Right forelimb (tissue), 1 donor: ENCODE measurements around the gene PPP1R15A.
"Not testable (repeated sequence)": the region's sequence is repeated elsewhere in the genome, so short reads cannot be mapped to it uniquely, and the experiment has no call there.

Experiments
- DNase-seq: peaks from one replicate; pipeline ENCODE4 v3.0.0-alpha.2; 2018

PPP1R15A gene

DNA sequence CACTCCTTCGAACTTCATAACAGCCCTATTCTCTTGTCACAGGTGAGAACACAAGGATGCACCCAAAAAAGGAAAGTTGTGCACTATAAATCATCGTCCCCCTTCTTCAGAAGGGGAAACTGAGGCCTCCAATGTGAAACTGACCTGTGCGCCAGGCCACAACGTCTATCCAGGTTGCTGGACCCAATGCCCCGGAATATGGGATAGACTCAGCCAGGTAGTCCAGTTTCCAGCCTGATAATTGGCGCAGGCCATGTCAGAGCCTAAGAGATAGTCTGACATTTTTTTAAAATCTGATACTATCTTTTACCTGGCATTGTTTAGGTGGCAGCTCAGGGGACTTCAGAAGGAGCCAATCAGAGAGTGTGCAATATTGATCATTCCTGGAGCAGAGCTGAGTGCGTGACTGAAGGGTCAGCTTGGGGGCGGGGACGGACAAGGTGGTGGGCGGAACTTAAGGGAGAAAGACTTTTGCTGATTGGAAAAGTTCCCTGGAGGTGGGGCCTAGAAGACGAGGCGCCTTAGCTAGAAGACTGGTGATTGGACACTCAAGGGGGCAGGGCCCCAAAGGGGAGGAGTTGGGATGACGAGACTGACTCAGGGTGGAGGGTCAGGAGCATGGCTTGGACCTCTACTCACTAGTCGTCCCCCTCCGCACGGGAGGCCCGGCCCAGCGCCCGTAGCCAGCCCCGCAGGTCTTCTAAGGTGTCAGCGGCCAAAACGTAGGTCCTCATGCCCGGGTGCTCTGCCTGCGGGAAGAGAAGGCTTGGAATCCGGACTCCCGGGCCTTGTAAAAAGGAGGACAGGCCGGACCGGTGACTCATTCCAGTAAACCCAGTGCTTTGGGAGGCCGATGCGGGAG, 12.3 kb upstream of the PPP1R15A start:
- DNase-seq: no peak

DNA sequence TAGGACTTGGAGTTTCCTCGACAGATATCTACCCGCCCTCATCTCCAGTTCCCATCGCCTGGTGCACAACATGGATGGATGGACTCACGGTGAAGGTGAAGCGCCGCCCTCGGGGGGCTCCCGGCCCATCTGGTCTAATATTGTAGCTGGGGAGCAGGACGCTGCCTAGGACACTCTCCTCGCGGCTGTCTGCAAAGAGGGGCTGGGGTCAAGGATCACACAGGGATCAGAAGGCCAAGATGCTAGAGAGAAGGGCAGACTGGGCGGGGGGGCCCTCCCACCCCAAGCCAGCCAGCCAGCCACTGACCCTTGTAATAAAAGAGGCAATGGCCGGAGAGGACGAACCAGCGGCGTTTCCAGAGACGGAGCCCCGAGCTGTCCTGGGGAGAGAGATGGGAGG, 10.9 kb upstream of the PPP1R15A start:
- DNase-seq: no peak

DNA sequence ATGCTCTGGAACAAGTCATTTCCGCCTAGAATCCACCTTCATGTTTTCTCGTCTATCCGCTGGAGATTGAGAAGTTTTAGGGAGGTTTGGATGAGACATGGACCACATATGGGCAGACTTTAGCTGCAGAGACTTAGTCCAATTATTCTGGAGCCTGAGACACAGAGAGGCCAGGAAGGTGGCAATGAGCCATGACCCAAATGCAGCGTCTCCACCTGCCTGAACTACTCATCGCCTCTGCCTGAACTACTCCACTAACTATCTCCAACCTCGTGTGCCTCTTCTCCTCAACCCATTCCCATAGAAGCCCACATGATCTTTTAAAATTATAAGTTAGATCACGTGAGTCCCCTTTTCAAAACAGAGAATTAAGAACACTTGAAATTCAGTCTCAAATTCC, 9.4 kb upstream of the PPP1R15A start:
- DNase-seq: no peak

DNA sequence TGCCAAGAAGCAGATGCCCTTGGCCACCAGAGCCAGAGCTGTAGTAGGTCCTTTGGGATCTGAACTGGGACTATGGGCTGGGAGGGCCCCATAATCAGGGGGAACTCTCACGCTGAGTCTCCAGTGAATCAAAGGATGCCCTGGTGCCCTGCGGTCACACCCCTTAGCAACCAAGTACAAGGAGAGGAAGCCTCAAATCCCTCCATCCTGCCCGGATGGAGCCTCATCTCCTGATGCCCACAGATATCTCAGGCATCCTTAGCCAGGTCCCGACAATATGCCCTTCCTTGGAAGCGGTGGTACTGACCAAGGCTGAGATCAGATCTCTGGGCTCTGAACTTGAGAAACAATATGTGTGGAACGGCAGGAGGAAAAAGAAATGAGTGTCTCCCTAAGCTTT, 5.5 kb upstream of the PPP1R15A start:
- DNase-seq: no peak

DNA sequence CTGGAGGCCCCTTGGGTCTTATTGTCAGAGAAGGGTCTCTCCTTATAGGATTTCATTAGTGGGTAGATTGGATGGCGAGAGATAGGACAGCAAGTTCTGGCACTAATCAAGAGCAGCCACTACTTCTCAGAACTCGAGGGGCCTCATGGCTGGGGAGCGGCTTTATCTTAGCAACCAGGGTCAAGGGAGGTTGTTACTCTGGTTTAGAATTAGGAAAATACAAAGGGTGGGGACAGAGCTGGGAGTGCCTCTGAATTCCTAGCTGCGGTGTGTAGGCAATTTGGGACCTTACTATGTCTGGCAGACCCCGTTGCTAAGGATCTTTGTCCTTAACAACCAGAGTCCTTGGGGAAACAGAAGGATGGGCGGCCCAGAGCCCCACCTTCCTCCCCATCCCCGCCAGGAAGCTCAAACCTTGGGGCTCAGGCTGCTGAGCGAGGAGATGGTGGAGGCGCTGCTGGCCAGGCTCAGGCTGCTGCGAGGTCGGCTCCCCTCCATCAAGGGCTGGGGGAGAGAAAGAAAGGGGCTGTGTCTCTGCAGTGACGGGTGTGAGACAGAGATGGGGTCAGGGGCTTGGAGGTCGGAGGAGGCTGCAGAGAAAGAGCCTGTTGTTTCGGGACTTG, 5.0 kb upstream of the PPP1R15A start:
- peak; percentile 58 for DNase-seq

DNA sequence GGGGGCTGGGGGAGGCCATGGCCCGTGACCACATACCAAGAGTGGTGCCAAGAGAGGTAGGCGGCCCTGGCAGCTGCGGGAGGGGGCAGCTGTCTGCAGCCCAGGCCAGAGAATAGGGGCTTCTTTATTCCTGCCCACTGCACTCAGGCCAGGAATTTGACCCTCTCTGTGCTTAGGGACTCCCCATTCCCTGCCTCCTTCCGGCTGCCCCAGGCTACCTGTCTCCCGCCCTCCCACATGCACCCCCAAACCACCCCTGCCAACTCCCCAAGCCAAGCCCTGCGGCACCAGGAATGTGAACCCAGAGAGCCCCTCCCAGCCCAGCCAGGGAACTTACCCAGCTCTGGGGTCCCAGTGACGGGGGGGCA, 4.5 kb upstream of the PPP1R15A start:
- no peak for DNase-seq

DNA sequence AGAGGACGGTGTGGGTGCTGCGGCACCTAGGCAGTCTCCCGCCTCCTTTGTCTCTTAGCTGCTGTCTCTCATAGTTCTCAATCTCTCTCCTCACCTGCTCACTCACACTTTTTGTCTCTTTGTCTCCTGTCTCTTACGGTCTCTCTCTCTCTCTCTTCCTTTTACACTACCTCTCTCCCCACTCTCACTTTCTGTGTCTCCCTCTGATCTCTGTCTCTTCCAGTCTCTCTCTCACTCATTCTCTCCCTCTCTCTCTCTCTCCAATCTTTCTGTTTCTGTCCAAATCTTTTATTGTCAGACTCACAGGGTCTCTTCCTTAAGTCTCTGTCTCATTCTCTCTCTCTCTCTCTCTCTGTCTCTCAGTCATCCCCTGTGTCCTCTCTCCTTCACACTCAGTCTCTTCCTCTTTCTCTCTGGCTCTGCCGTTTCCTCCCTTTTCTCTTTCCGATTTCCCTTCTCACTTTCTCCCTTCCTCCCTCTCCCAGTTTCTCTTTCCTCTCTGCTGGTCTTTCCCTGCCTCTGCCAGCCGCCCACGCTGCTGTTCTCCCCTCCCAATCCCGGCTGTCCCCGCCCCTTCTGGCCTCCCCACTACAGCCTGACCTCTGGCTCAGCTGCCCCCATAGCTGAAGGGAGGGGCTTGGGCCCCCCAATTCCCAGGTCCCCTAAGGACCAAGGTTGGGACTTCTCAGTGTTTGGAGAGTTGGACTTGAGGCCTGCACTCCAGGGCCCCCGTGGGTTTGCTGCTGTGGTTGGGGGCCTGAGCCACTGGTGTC, 3.9 kb upstream of the PPP1R15A start, which contains the start of gene PLEKHA4:
PLEKHA4 (minus strand) TSS at position 504 of the 773 bp plus-strand sequence. CDS start 997 bp downstream, outside the sequence.
- peak; percentile 83 for DNase-seq

DNA sequence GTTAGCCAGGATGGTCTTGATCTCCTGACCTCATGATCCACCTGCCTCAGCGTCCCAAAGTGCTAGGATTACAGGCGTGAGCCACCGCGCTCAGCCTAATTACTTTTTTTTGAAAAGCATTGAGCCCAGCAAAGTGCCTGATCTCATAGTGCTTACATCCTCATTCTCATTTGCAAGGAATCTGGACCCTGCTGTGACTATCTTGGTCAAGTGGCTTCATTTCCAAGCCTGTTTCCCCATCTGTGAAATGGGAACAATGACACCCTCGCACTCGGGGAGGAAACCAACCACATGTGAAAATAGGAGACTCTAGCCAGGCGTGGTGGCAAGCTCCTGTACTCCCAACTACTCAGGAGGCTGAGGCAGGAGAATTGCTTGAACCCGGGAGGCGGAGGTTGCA, 2.2 kb upstream of the PPP1R15A start:
- DNase-seq: no peak

DNA sequence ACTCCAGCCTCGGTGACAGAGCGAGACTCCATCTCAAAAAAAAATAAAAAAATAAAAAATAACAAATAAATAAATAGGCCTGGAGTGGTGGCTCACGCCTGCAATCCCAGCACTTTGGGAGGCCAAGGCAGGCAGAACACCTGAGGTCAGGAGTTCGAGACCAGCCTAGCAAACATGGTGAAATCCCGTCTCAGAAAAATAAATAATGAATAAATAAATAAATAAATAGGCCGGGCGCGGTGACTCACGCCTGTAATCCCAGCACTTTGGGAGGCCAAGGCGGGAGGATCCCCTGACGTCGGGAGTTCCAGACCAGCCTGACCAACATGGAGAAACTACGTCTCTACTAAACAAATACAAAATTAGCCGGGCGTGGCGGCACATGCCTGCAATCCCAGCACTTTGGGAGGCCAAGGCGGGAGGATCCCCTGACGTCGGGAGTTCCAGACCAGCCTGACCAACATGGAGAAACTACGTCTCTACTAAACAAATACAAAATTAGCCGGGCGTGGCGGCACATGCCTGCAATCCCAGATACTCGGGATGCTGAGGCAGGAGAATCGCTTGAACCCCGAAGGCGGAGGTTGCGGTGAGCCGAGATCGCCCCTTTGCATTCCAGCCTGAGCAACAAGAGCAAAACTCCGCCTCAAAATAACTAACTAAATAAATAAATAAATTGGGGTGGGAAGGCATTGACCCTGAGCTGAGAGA, 595 bp upstream of the PPP1R15A start:
- not testable (repeated sequence) for DNase-seq

DNA sequence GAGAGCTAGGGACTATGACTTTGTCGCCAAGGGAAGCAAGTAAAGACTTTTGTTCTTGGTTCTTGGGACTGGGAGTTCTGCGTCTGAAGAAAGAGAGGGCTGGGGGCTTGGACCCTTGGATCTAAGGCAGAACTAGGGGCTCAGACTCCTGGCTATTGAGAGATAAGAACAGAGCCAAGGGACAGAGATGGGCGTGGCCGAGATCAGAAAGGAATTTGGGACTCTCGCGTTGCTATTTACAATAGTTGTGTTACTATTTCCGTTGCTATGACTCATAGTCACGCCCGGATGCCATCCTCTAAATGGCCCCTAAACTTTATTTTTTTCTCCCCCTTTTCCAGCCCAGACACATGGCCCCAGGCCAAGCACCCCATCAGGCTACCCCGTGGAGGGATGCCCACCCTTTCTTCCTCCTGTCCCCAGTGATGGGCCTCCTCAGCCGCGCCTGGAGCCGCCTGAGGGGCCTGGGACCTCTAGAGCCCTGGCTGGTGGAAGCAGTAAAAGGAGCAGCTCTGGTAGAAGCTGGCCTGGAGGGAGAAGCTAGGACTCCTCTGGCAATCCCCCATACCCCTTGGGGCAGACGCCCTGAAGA, 759 bp downstream of the PPP1R15A start:
- DNase-seq: peak; percentile 80

DNA sequence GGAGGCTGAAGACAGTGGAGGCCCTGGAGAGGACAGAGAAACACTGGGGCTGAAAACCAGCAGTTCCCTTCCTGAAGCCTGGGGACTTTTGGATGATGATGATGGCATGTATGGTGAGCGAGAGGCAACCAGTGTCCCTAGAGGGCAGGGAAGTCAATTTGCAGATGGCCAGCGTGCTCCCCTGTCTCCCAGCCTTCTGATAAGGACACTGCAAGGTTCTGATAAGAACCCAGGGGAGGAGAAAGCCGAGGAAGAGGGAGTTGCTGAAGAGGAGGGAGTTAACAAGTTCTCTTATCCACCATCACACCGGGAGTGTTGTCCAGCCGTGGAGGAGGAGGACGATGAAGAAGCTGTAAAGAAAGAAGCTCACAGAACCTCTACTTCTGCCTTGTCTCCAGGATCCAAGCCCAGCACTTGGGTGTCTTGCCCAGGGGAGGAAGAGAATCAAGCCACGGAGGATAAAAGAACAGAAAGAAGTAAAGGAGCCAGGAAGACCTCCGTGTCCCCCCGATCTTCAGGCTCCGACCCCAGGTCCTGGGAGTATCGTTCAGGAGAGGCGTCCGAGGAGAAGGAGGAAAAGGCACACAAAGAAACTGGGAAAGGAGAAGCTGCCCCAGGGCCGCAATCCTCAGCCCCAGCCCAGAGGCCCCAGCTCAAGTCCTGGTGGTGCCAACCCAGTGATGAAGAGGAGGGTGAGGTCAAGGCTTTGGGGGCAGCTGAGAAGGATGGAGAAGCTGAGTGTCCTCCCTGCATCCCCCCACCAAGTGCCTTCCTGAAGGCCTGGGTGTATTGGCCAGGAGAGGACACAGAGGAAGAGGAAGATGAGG, 1.5 kb downstream of the PPP1R15A start:
- DNase-seq: peak; percentile 44

DNA sequence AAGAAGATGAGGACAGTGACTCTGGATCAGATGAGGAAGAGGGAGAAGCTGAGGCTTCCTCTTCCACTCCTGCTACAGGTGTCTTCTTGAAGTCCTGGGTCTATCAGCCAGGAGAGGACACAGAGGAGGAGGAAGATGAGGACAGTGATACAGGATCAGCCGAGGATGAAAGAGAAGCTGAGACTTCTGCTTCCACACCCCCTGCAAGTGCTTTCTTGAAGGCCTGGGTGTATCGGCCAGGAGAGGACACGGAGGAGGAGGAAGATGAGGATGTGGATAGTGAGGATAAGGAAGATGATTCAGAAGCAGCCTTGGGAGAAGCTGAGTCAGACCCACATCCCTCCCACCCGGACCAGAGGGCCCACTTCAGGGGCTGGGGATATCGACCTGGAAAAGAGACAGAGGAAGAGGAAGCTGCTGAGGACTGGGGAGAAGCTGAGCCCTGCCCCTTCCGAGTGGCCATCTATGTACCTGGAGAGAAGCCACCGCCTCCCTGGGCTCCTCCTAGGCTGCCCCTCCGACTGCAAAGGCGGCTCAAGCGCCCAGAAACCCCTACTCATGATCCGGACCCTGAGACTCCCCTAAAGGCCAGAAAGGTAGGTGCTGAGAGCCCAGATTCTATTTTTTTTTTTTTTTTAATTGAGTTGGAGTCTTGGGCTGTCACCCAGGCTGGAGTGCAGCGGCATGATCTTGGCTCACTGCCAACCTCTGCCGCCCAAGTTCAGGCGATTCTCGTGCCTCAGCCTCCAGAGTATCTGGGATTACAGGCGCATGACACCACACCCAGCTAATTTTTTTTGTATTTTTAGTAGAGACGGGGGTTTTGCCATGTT, 2.3 kb downstream of the PPP1R15A start:
- peak; percentile 48 for DNase-seq

DNA sequence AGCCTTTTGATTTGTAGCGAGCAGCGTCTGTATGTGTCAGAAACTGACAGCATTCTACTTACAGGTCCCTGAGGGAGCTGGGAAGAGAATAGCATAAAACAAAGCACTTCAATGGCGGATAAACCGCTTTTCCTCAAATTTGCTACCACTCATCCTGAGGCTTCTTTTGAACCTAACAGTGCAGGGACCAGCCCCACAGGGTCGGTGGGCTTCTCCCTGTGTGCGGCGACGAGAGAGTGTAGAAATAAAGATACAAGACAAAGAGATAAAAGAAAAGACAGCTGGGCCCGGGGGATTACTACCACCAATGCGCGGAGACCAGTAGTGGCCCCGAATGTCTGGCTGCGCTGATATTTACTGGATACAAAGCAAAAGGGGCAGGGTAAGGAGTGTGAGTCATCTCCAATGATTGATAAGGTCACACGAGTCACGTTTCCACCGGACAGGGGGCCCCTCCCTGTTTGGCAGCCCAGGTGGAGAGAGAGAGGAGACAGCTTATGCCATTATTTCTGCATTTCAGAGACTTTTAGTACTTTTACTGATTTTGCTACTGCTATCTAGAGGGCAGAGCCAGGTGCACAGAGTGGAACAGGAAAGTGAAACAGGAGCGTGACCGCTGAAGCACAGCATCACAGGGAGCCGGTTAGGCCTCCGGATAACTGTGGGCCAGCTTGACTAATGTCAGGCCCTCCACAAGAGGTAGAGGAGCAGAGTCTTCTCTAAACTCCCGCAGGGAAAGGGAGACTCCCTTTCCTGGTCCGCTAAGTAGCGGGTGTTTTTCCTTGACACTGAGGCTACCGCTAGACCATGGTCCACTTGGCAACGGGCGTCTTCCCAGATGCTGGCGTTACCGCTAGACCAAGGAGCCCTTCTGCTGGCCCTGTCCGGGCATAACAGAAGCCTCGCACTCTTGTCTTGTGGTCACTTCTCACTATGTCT, 4.1 kb downstream of the PPP1R15A start:
- not testable (repeated sequence) for DNase-seq

DNA sequence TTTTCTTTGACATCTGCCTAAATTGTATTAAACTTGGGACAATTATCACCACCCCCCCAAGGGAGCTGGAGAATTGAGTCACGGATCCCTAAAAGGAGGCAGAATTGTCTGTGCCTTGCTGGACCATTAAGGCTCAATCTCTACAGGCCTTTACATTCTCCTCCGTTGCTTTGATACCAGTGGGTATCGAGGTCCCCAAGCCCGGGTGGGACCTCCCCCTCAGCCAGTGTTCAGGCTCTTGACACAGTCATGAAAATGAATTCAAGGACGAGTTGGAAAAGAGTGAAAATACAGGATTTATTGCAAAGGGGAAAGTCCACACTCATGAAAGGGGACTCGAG, 5.6 kb downstream of the PPP1R15A start:
- DNase-seq: no peak

DNA sequence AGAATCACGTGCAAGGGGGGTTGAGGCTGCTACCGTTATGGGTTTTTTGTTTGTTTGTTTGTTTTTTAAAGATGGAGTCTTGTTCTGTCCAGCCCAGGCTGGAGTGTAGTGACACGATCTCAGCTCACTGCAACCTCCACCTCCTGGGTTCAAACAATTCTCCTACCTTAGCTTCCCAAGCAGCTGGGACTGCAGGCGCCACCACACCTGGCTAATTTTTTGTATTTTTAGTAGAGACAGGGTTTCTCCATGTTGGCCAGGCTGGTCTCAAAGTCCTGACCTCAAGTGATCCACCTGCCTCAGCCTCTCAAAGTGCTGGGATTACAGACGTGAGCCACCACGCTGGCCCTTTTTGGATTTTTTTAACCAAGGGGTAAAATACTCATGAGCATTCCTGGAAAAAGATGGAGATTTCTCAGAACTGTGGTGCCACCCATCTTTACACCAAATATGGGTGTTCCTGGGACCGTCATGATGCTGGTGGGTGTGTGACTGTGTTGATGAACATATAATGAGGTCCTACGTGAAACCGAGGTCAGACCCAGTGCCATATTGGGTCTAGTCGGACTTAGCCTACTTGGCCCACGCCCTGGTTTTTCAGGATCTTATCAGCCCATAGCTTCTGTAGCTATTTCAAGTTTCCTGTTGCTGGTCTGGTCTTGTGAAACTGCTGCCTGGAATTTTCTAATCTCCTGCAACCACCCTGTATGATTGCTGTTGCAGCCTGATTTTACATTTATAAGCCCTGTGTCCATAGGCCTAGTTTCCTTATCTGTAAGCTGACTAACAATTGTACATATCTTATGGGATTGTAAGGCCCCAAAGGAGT, 6.2 kb downstream of the PPP1R15A start:
- DNase-seq: no peak

DNA sequence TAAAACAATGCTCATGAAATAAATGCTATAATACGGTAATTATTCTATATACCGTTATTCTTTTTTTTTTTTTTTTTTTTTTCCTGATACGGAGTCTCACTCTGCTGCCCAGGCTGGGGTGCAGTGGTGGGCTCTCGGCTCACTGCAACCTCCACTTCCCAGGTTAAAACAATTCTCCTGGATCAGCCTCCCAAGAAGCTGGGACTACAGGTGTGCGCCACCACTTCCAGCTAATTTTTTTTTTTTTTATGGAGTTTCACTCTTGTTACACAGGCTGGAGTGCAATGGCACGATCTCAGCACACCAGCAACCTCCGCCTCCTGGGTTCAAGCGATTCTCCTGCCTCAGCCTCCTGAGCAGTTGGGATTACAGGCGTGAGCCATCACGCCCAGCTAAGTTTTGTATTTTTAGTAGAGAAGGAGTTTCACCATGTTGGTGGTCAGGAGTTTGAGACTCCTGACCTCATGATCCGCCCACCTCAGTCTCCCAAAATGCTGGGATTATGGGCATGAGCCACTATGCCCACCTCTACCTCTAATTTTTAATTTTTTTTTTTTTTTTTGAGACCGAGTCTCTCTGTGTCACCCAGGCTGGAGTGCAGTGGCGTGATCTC, 6.9 kb downstream of the PPP1R15A start:
- DNase-seq: no peak

DNA sequence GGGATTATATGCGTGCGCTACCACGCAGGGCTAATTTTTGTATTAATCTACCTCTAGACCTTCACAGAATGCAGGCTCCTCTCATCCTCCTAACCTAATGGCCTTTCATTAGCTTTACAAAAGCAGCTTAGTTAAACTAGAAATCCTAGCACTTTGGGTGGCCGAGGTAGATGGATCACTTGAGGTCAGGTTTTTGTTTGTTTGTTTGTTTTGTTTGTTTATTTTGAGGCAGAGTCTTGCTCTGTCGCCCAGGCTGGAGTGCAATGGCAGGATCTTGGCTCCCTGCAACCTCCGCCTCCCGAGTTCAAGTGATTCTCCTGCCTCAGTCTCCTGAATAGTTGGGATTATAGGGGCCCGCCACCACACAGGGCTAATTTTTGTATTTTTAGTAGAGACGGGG, 7.5 kb downstream of the PPP1R15A start:
- DNase-seq: not testable (repeated sequence)
